Measurements from ENCODE around the gene OR10H3. TPM values are rescaled to one million over a fixed set of nuclear protein-coding genes. Genes with fewer than 3 reads are reported as not detected.
"Not testable (repeated sequence)": the region's sequence is repeated elsewhere in the genome, so short reads cannot be mapped to it uniquely, and the experiment has no call there.

OR10H3 gene
- total RNA-seq, 4 donors from 2014 or later, result not detected

- in situ Hi-C loops (cut with MboI; ENCODE audit: low pct_ligation_motif_present in 1 of 4, low pct_unique_long_range_greater_than_20kb in 1 of 4, low sequenced_read_pairs in 3 of 4), result no loop called here
- Histone ChIP-seq H3K27me3 (peaks cover 58% of the 10 kb centered on the region), H3K9me3 (no peaks in the 10 kb centered on the region), H3K27ac (no peak overlapping the region), H3K4me3 (no peak overlapping the region), H3K4me1 (no peaks in the 10 kb centered on the region), H3K36me3 (no peaks in the 10 kb centered on the region)
- intact Hi-C loops (cut with DNase I; ENCODE audit: low total_unique reads), result no loop called here
- DNase-seq, result peak; percentile 30
- WGBS, 2 donors (ENCODE audit: low coverage in 1 of 2), result 42% methylated on average over 20 of the region's 28 CpGs; no CpG with 5 or more reads in 1 of the 2 donors
- TF ChIP-seq EP300 (IDR thresholded peaks at IDR 0.05; ENCODE audit: low read depth) (no peak), CTCF (IDR thresholded peaks at IDR 0.05) (peak; percentile 32 to 54 (median 44))
These were observed 22.3 kb downstream of the OR10H3 start for GRCh38 chr19:15759962-15760565.

GRCh38 chr19:15769586-15769985 is 31.8 kb downstream of the OR10H3 start:
- Histone ChIP-seq H3K9me3 (no peaks in the 10 kb centered on the region), H3K36me3 (no peaks in the 10 kb centered on the region), H3K27ac (no peak overlapping the region), H3K4me3 (no peak overlapping the region), H3K27me3 (peaks cover 8% of the 10 kb centered on the region), H3K4me1 (no peaks in the 10 kb centered on the region)
- TF ChIP-seq CTCF (IDR thresholded peaks at IDR 0.05), result no peak
- no peak for TF ChIP-seq POLR2AphosphoS5 (IDR thresholded peaks at IDR 0.05)
- TF ChIP-seq EP300 (IDR thresholded peaks at IDR 0.05; ENCODE audit: low read depth), result no peak
- TF ChIP-seq POLR2A (IDR thresholded peaks at IDR 0.05), result no peak
- WGBS, 2 donors (ENCODE audit: low coverage in 1 of 2), result 46% methylated on average over 6 of the region's 6 CpGs; no CpG with 5 or more reads in 1 of the 2 donors
- intact Hi-C loops (cut with DNase I; ENCODE audit: low total_unique reads) (no loop called here), in situ Hi-C loops (cut with MboI; ENCODE audit: low pct_ligation_motif_present in 1 of 4, low pct_unique_long_range_greater_than_20kb in 1 of 4, low sequenced_read_pairs in 3 of 4) (no loop called here)
- no peak for DNase-seq

- WGBS, 2 donors (ENCODE audit: low coverage in 1 of 2), result 78% methylated on average over 3 of the region's 3 CpGs; no CpG with 5 or more reads in 1 of the 2 donors
- H3K36me3 ChIP-seq; H3K9me3 ChIP-seq; intact Hi-C loops (cut with DNase I; ENCODE audit: low total_unique reads); H3K27me3 ChIP-seq; H3K27ac ChIP-seq; H3K4me3 ChIP-seq; H3K4me1 ChIP-seq; DNase-seq; in situ Hi-C loops (cut with MboI; ENCODE audit: low pct_ligation_motif_present in 1 of 4, low pct_unique_long_range_greater_than_20kb in 1 of 4, low sequenced_read_pairs in 3 of 4): not testable (repeated sequence)
These were observed 36.4 kb downstream of the OR10H3 start for GRCh38 chr19:15774159-15774558.

- TF ChIP-seq CTCF (IDR thresholded peaks at IDR 0.05) (no peak), POLR2A (IDR thresholded peaks at IDR 0.05) (no peak), POLR2AphosphoS5 (IDR thresholded peaks at IDR 0.05) (no peak), EP300 (IDR thresholded peaks at IDR 0.05; ENCODE audit: low read depth) (no peak)
- no peaks in the 10 kb centered on the region for H3K9me3 ChIP-seq
- peaks cover 3 to 4% (median 3%) of the 10 kb centered on the region in 4 donors for H3K4me1 ChIP-seq
- WGBS, 2 donors (ENCODE audit: low coverage in 1 of 2), result 41 to 75% methylated on average over 2 of the region's 2 CpGs
- intact Hi-C loops (cut with DNase I; ENCODE audit: low total_unique reads) (no loop called here), in situ Hi-C loops (cut with MboI; ENCODE audit: low pct_ligation_motif_present in 1 of 4, low pct_unique_long_range_greater_than_20kb in 1 of 4, low sequenced_read_pairs in 3 of 4) (loop anchor here (5.0 kb wide), 2 partner anchors 98 to 103 kb away; partner anchors contain the start of gene CYP4F12 (in 1 of the 4))
- H3K27me3 ChIP-seq, result no peaks in the 10 kb centered on the region
- H3K27ac ChIP-seq, result no peak overlapping the region
- H3K4me3 ChIP-seq, result no peak overlapping the region
- no peaks in the 10 kb centered on the region for H3K36me3 ChIP-seq
- DNase-seq, result no peak
These were observed 37.5 kb downstream of the OR10H3 start for GRCh38 chr19:15775249-15775648.

- H3K27me3 ChIP-seq, result no peaks in the 10 kb centered on the region
- TF ChIP-seq POLR2AphosphoS5 (IDR thresholded peaks at IDR 0.05), result no peak
- TF ChIP-seq CTCF (IDR thresholded peaks at IDR 0.05), result no peak
- no peak for TF ChIP-seq EP300 (IDR thresholded peaks at IDR 0.05; ENCODE audit: low read depth)
- no peak for TF ChIP-seq POLR2A (IDR thresholded peaks at IDR 0.05)
- 73 to 86% methylated on average over 2 to 4 of the region's 4 CpGs for WGBS, 2 donors (ENCODE audit: low coverage in 1 of 2)
- DNase-seq, result no peak
- in situ Hi-C loops (cut with MboI; ENCODE audit: low pct_ligation_motif_present in 1 of 4, low pct_unique_long_range_greater_than_20kb in 1 of 4, low sequenced_read_pairs in 3 of 4) (loop anchor here (5.0 kb wide), 2 partner anchors 99 to 104 kb away; partner anchors contain the start of gene CYP4F12 (in 1 of the 4)), intact Hi-C loops (cut with DNase I; ENCODE audit: low total_unique reads) (no loop called here)
- no peaks in the 10 kb centered on the region for H3K36me3 ChIP-seq
- peaks cover 7 to 12% (median 11%) of the 10 kb centered on the region in 4 donors for H3K4me1 ChIP-seq
- H3K4me3 ChIP-seq, result no peak overlapping the region
- no peak overlapping the region for H3K27ac ChIP-seq
- H3K9me3 ChIP-seq, result no peaks in the 10 kb centered on the region
These were observed 38.5 kb downstream of the OR10H3 start for GRCh38 chr19:15776264-15776663.
